SK-N-SH (cell line): ENCODE data around the gene NFATC3. TPM values are rescaled to one million over a fixed set of nuclear protein-coding genes. Genes with fewer than 3 reads are reported as not detected.

Source experiments
- CTCF ChIA-PET: fragments of 300-600, 350-600 bp; formaldehyde crosslinking; extraction: SDS; loops from one replicate; lab custom pipeline; 2021; lab: Yijun Ruan, JAX
- POLR2A ChIA-PET: fragments of 350-600 bp; sonication (Branson Sonifier 250); formaldehyde crosslinking; extraction: SDS; loops from one replicate; lab custom pipeline; 2020; ENCODE audit warnings: antibody characterized with exemption, inconsistent platforms; lab: Yijun Ruan, JAX
- DNase-seq: peaks from one replicate; pipeline ENCODE4 v3.0.0; 2012
- H2AFZ ChIP-seq: fragments of 200-600 bp; sonication (generic); 2 replicates; pipeline ENCODE4 v1.8.1; 2016; ENCODE audit warnings: antibody characterized with exemption, mild to moderate bottlenecking, low read depth
- H3F3A ChIP-seq: fragments of 200-600 bp; sonication (generic); replicated peaks from 2 replicates; pipeline ENCODE3; 2016; ENCODE audit warnings: antibody characterized with exemption, mild to moderate bottlenecking; ENCODE audit not compliant: insufficient read depth
- H3K27ac ChIP-seq, 2 experiments: fragments of 200-500 bp in 1 of 2; fragments of 200-600 bp in 1 of 2; sonication (Bioruptor generic) in 1 of 2; sonication (generic), shearing (Covaris generic) in 1 of 2; 2 replicates each; pipeline versions ENCODE4 v1.5.1 to v1.6.1; 2014 to 2016; ENCODE audit warnings: low read depth in 2 of 2, inconsistent platforms in 1 of 2, low read length in 1 of 2, mild to moderate bottlenecking in 1 of 2, mixed read lengths in 1 of 2
- H3K27me3 ChIP-seq: fragments of 200-600 bp; sonication (generic), shearing (Covaris generic); 2 replicates; pipeline ENCODE4 v1.6.1; 2016; ENCODE audit warnings: mixed run types; ENCODE audit not compliant: insufficient read depth
- H3K36me3 ChIP-seq, 2 experiments: fragments of 200-500 bp in 1 of 2; fragments of 200-600 bp in 1 of 2; sonication (Bioruptor generic) in 1 of 2; sonication (generic) in 1 of 2; replicated peaks in 1 of 2; 2 replicates each; pipeline versions ENCODE3 to v1.5.1; 2014 to 2016; ENCODE audit warnings: low read length in 1 of 2, mild to moderate bottlenecking in 1 of 2; ENCODE audit not compliant: insufficient read depth in 2 of 2, control insufficient read depth in 1 of 2
- H3K4me1 ChIP-seq, 2 experiments: fragments of 200-500 bp in 1 of 2; fragments of 200-600 bp in 1 of 2; sonication (Bioruptor generic) in 1 of 2; sonication (generic), shearing (Covaris generic) in 1 of 2; 2 replicates each; pipeline versions ENCODE4 v1.5.1 to v1.6.1; 2014 to 2016; ENCODE audit warnings: low read depth in 1 of 2, low read length in 1 of 2, mixed run types in 1 of 2; ENCODE audit not compliant: insufficient read depth in 2 of 2, control insufficient read depth in 1 of 2
- H3K4me2 ChIP-seq: fragments of 200-600 bp; sonication (generic), shearing (Covaris generic); 2 replicates; pipeline ENCODE4 v1.6.1; 2017; ENCODE audit warnings: mixed run types
- H3K4me3 ChIP-seq, 2 experiments: fragments of 200-500 bp in 1 of 2; fragments of 200-600 bp in 1 of 2; sonication (Bioruptor generic) in 1 of 2; sonication (generic), shearing (Covaris generic) in 1 of 2; 2 replicates each; pipeline versions ENCODE4 v1.5.1 to v1.8.1; 2014 to 2016; ENCODE audit warnings: low read depth in 2 of 2, inconsistent platforms in 1 of 2, low read length in 1 of 2, mild to moderate bottlenecking in 1 of 2, mixed read lengths in 1 of 2, moderate library complexity in 1 of 2
- H3K79me2 ChIP-seq: fragments of 200-600 bp; sonication (generic); 2 replicates; pipeline ENCODE4 v1.8.1; 2017; ENCODE audit warnings: mild to moderate bottlenecking; ENCODE audit not compliant: insufficient read depth
- H3K9ac ChIP-seq: fragments of 200-600 bp; sonication (generic); 2 replicates; pipeline ENCODE4 v1.6.1; 2017; ENCODE audit warnings: mixed run types
- H3K9me2 ChIP-seq: fragments of 200-600 bp; sonication (generic); 2 replicates; pipeline ENCODE4 v1.6.1; 2017; ENCODE audit warnings: mixed run types
- H3K9me3 ChIP-seq: fragments of 200-600 bp; sonication (generic); 2 replicates; pipeline ENCODE4 v1.6.1; 2017; ENCODE audit warnings: mixed run types, mild to moderate bottlenecking, moderate library complexity
- H4K20me1 ChIP-seq: fragments of 200-600 bp; sonication (generic); 2 replicates; pipeline ENCODE4 v1.6.1; 2017; ENCODE audit warnings: mild to moderate bottlenecking, mixed run types; ENCODE audit not compliant: insufficient read depth
- EP300 ChIP-seq, 2 experiments: IDR thresholded peaks; 2 replicates each; pipeline versions ENCODE4 v1.4.0 to v1.6.1; 2012; ENCODE audit warnings: borderline replicate concordance in 1 of 2, low read depth in 1 of 2, low read length in 1 of 2
- EZH2phosphoT487 ChIP-seq: fragments of 200-600 bp; sonication (generic); IDR thresholded peaks from 2 replicates; pipeline ENCODE4 v1.6.1; 2017; ENCODE audit warnings: low read depth, mixed run types, mild to moderate bottlenecking, antibody characterized with exemption, moderate library complexity, borderline replicate concordance
- FOXJ3 ChIP-seq: sonication (generic); formaldehyde crosslinking; IDR thresholded peaks from 2 replicates; pipeline ENCODE4 v1.5.1; 2020; ENCODE audit warnings: mild to moderate bottlenecking, missing genetic modification reagents
- GATA2 ChIP-seq: sonication (generic); formaldehyde crosslinking; IDR thresholded peaks from 2 replicates; pipeline ENCODE4 v1.5.0; 2020; ENCODE audit warnings: mild to moderate bottlenecking, missing genetic modification reagents
- IRF3 ChIP-seq: fragments of 150-350 bp; IDR thresholded peaks from 2 replicates; pipeline ENCODE4 v1.6.1; 2016; ENCODE audit warnings: mild to moderate bottlenecking, low read depth, low read length
- MAX ChIP-seq: IDR thresholded peaks from 2 replicates; pipeline ENCODE4 v1.4.0; 2012; ENCODE audit warnings: low read depth
- MEF2A ChIP-seq: IDR thresholded peaks from 2 replicates; pipeline ENCODE4 v1.4.0; 2012; ENCODE audit warnings: low read depth, borderline replicate concordance
- NFIC ChIP-seq: IDR thresholded peaks from 2 replicates; pipeline ENCODE4 v1.4.0; 2012; ENCODE audit warnings: borderline replicate concordance
- NRF1 ChIP-seq: IDR thresholded peaks from 2 replicates; pipeline ENCODE4 v1.6.1; 2012; ENCODE audit warnings: low read depth, mild to moderate bottlenecking, low read length
- POLR2AphosphoS5 ChIP-seq: IDR thresholded peaks from 2 replicates; pipeline ENCODE4 v1.6.1; 2012; ENCODE audit warnings: low read depth, low read length
- RAD21 ChIP-seq: IDR thresholded peaks from 2 replicates; pipeline ENCODE4 v1.6.1; 2012; ENCODE audit warnings: mild to moderate bottlenecking, low read length
- RCOR1 ChIP-seq: fragments of 150-350 bp; IDR thresholded peaks from 2 replicates; pipeline ENCODE4 v1.6.1; 2017; ENCODE audit warnings: antibody characterized with exemption, low read length
- REST ChIP-seq: IDR thresholded peaks from 2 replicates; pipeline ENCODE4 v1.6.1; 2012; ENCODE audit warnings: mild to moderate bottlenecking, low read depth, low read length, moderate library complexity
- RFX5 ChIP-seq: IDR thresholded peaks from 2 replicates; pipeline ENCODE4 v1.6.1; 2012; ENCODE audit warnings: mild to moderate bottlenecking, improper control_type of control experiment, low read length
- SMC3 ChIP-seq: IDR thresholded peaks from 2 replicates; pipeline ENCODE4 v1.6.1; 2012; ENCODE audit warnings: low read depth, low read length, improper control_type of control experiment
- TCF12 ChIP-seq: IDR thresholded peaks from 2 replicates; pipeline ENCODE4 v1.4.0; 2012
- TEAD4 ChIP-seq: IDR thresholded peaks from 2 replicates; pipeline ENCODE4 v1.4.0; 2012; ENCODE audit warnings: mild to moderate bottlenecking, borderline replicate concordance; ENCODE audit not compliant: insufficient read depth
- WGBS: methylation state at CpG from one replicate; pipeline ENCODE4 v1.1.6; 2017; ENCODE audit warnings: low lambda C conversion rate; 5-methylcytosine and 5-hydroxymethylcytosine counted together
- polyA plus RNA-seq, 3 experiments: library from polyadenylated mRNA; depleted of rRNA; stranded (reverse); fragments of >200 nt; gene quantifications; 2 replicates each; pipeline ENCODE4 v1.2.3, GENCODE V29; 2012

The NFATC3 gene
- polyA plus RNA-seq, 1 of the 3 experiments (the other 2 are of a cell fraction) = 5.7 TPM

GRCh38 chr16:68230956-68231355 is 145.8 kb downstream of the NFATC3 start:
- H3K27me3 ChIP-seq = no peaks in the 10 kb centered on the region
- WGBS = 94% methylated on average over 10 of the region's 12 CpGs
- no peak overlapping the region for H3K4me3 ChIP-seq
- H3K79me2 ChIP-seq = no peaks in the 10 kb centered on the region
- no peak overlapping the region for H3K27ac ChIP-seq
- H3K4me1 ChIP-seq = peaks cover 0 to 24% of the 10 kb centered on the region in 2 experiments; a peak in 2 of 4 replicates
- H4K20me1 ChIP-seq = no peaks in the 10 kb centered on the region
- H3F3A ChIP-seq = peaks cover 7% of the 10 kb centered on the region
- no peak for DNase-seq
- no peaks in the 10 kb centered on the region for H3K9me2 ChIP-seq
- CTCF ChIA-PET = interaction anchor here (1.2 to 6.0 kb wide), 6 partner anchors 14 to 190 kb away, joined by 3 to 98 read pairs (median 8); partner anchors contain the start of gene NFATC3
- H2AFZ ChIP-seq = no peak overlapping the region
- H3K9me3 ChIP-seq = no peaks in the 10 kb centered on the region
- H3K9ac ChIP-seq = no peak overlapping the region
- POLR2A ChIA-PET = interaction anchor here (1.5 kb wide), 1 partner anchor 239 kb away, joined by 3 read pairs; no protein-coding TSS in a partner anchor
- H3K4me2 ChIP-seq = no peak overlapping the region
- TF ChIP-seq SMC3 (no peak), FOXJ3 (CRISPR knock-in tag) (no peak), RAD21 (no peak), IRF3 (no peak), POLR2AphosphoS5 (no peak), NFIC (no peak), RCOR1 (no peak), EP300 (IDR thresholded peaks at IDR 0.05; ENCODE audit: borderline replicate concordance in 1 of 2, low read depth in 1 of 2, low read length in 1 of 2) (no peak), EZH2phosphoT487 (no peak), NRF1 (no peak), TEAD4 (no peak), TCF12 (no peak), MEF2A (no peak)
- H3K36me3 ChIP-seq = peaks cover 4 to 8% of the 10 kb centered on the region in 2 experiments

- no peak overlapping the region for H3K4me2 ChIP-seq
- no peak for DNase-seq
- H3K36me3 ChIP-seq = peaks cover under 1 to 5% of the 10 kb centered on the region in 2 experiments
- no peaks in the 10 kb centered on the region for H3K9me2 ChIP-seq
- no peaks in the 10 kb centered on the region for H3K9me3 ChIP-seq
- peaks cover 0 to 18% of the 10 kb centered on the region in 2 experiments; a peak in 2 of 4 replicates for H3K4me1 ChIP-seq
- no peaks in the 10 kb centered on the region for H4K20me1 ChIP-seq
- no peak overlapping the region for H3K9ac ChIP-seq
- no peak overlapping the region for H2AFZ ChIP-seq
- H3K27ac ChIP-seq = no peak overlapping the region
- ChIA-PET CTCF (interaction anchor here (1.2 to 6.0 kb wide), 4 partner anchors 30 to 191 kb away, joined by 3 to 98 read pairs (median 8); partner anchors contain the start of gene NFATC3), POLR2A (interaction anchor here (1.5 kb wide), 1 partner anchor 240 kb away, joined by 3 read pairs; no protein-coding TSS in a partner anchor)
- 92% methylated on average over 15 of the region's 26 CpGs for WGBS
- no peak for TF ChIP-seq MAX
- TF ChIP-seq RFX5 = no peak
- TF ChIP-seq REST = no peak
- TF ChIP-seq GATA2 = no peak
- TF ChIP-seq SMC3 = no peak
- no peak for TF ChIP-seq MEF2A
- no peak for TF ChIP-seq TEAD4
- no peak overlapping the region for H3K4me3 ChIP-seq
- H3K27me3 ChIP-seq = no peaks in the 10 kb centered on the region
- H3F3A ChIP-seq = peaks cover 7% of the 10 kb centered on the region
- no peaks in the 10 kb centered on the region for H3K79me2 ChIP-seq
Measured at GRCh38 chr16:68231384-68232136, 146.4 kb downstream of the NFATC3 start.
